HG03097 (cell line): ENCODE measurements around the gene TMEM14A.

Experiments used
- ATAC-seq: cut with Tn5 transposase; IDR thresholded peaks from one replicate; pipeline ENCODE4 v1.9.1; 2021; ENCODE audit not compliant: unreplicated experiment, low FRiP score

Gene TMEM14A

GRCh38 chr6:52733172-52733571, 62.3 kb downstream of the TMEM14A start:
- ATAC-seq = no peak

DNA sequence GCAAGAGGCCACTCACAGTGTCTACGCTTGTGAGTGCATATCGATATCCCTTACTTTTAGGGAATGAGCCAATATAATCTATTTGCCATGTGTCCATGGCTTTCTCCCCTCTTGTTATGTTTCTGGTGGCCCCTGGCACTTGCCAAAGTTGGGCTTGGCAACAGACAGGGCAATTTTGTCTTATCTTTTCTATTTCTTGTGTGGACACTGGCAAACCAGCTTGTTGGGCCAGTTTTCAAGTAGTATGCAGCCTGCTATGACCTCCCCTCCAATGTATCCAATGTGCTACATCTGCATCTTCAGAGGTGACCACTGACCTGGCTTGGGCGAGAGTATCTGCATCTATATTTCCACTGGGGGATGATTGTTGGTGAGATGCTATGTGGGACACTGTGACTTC, 63.2 kb downstream of the TMEM14A start:
- no peak for ATAC-seq

DNA sequence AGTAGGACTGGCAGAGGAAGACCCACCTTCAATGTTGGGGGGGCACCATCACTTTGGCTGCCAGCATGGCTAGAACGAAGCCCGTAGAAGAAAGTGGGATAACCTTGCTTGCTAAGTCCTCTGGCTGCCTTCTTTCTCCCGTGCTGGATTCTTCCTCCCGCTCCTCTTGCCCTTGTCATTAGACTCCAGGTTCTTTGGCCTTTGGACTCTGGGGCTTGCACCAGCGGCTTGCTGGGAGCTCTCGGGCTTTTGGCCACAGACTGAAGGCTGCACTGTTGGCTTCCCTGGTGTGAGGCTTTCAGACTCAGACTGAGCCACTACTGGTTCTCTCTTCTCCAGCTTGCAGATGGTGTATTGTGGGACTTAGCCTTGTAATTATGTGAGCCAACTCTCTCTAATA, 64.2 kb downstream of the TMEM14A start:
- no peak for ATAC-seq

- no peak for ATAC-seq
These were observed 65.2 kb downstream of the TMEM14A start for GRCh38 chr6:52736145-52736544.
